IMR-90 (cell line): ENCODE data around the gene OXER1. TPM values are rescaled to one million over a fixed set of nuclear protein-coding genes. Genes with fewer than 3 reads are reported as not detected.

Experiments
- ATAC-seq: fragments of 200-7000 bp; cut with Tn5 transposase; 2 replicates; pipeline ENCODE4 v1.9.1; 2020; ENCODE audit warnings: low read depth, mild to moderate bottlenecking, moderate library complexity
- BruUV-seq: library from RNA; stranded (reverse); fragments of 400-500 nt; replicated peaks from 2 replicates; lab custom pipeline; 2021; lab: Mats Ljungman, UMichigan
- CTCF ChIA-PET: fragments of 300-600 bp; formaldehyde crosslinking; extraction: SDS; loops from one replicate; lab custom pipeline; 2021; ENCODE audit warnings: antibody characterized with exemption; lab: Yijun Ruan, JAX
- POLR2A ChIA-PET: fragments of 300-600 bp; sonication (Branson Sonifier 250); formaldehyde crosslinking; loops from one replicate; lab custom pipeline; 2022; ENCODE audit warnings: antibody characterized with exemption; ENCODE audit not compliant: unreplicated experiment; lab: Charles Lee
- DNase-seq: peaks from one replicate; pipeline ENCODE4 v3.0.0; 2013
- H2AFZ ChIP-seq: replicated peaks from 2 replicates; pipeline ENCODE3; 2013; ENCODE audit warnings: low read length, mild to moderate bottlenecking; ENCODE audit not compliant: poor library complexity
- H2AK5ac ChIP-seq: 2 replicates; pipeline ENCODE4 v1.6.1; 2013; ENCODE audit warnings: low read depth, low read length, inconsistent platforms
- H2AK9ac ChIP-seq: replicated peaks from 2 replicates; pipeline ENCODE3; 2013; ENCODE audit warnings: mild to moderate bottlenecking, low read depth, low read length, moderate library complexity; ENCODE audit not compliant: poor library complexity
- H2BK120ac ChIP-seq: 2 replicates; pipeline ENCODE4 v1.6.1; 2013; ENCODE audit warnings: low read depth, low read length, inconsistent platforms
- H2BK15ac ChIP-seq: 3 replicates; pipeline ENCODE4 v1.6.1; 2013; ENCODE audit warnings: low read depth, low read length, inconsistent platforms
- H2BK20ac ChIP-seq: 2 replicates; pipeline ENCODE4 v1.6.1; 2013; ENCODE audit warnings: low read depth, mild to moderate bottlenecking, inconsistent platforms, low read length, moderate library complexity
- H2BK5ac ChIP-seq: 2 replicates; pipeline ENCODE4 v1.6.1; 2013; ENCODE audit warnings: mild to moderate bottlenecking, low read depth, low read length, inconsistent platforms; ENCODE audit not compliant: poor library complexity, severe bottlenecking
- H3K14ac ChIP-seq: replicated peaks from 2 replicates; pipeline ENCODE4 v1.6.1; 2013; ENCODE audit warnings: low read depth, low read length, inconsistent platforms
- H3K18ac ChIP-seq: 2 replicates; pipeline ENCODE4 v1.6.1; 2013; ENCODE audit warnings: low read depth, low read length, control low read depth
- H3K23ac ChIP-seq: 2 replicates; pipeline ENCODE4 v1.6.1; 2013; ENCODE audit warnings: low read depth, low read length, inconsistent platforms
- H3K27ac ChIP-seq: 2 replicates; pipeline ENCODE4 v1.5.1; 2013; ENCODE audit warnings: mild to moderate bottlenecking, control low read depth, low read length; ENCODE audit not compliant: insufficient read depth
- H3K27me3 ChIP-seq: 2 replicates; pipeline ENCODE4 v1.6.1; 2013; ENCODE audit warnings: low read length; ENCODE audit not compliant: control insufficient read depth, insufficient read depth
- H3K36me3 ChIP-seq: 2 replicates; pipeline ENCODE4 v1.6.1; 2013; ENCODE audit warnings: low read length, mixed read lengths; ENCODE audit not compliant: control insufficient read depth, insufficient read depth
- H3K4ac ChIP-seq: 2 replicates; pipeline ENCODE4 v1.6.1; 2013; ENCODE audit warnings: low read depth, low read length, inconsistent platforms
- H3K4me1 ChIP-seq: 2 replicates; pipeline ENCODE4 v1.6.1; 2013; ENCODE audit warnings: low read length, mixed read lengths; ENCODE audit not compliant: control insufficient read depth, insufficient read depth
- H3K4me2 ChIP-seq: 2 replicates; pipeline ENCODE4 v1.6.1; 2013; ENCODE audit warnings: low read depth, mild to moderate bottlenecking, control low read depth, low read length, moderate library complexity
- H3K4me3 ChIP-seq: 2 replicates; pipeline ENCODE4 v1.5.1; 2013; ENCODE audit warnings: low read depth, mild to moderate bottlenecking, control low read depth, low read length, moderate library complexity; ENCODE audit not compliant: insufficient read depth
- H3K56ac ChIP-seq: 2 replicates; pipeline ENCODE4 v1.6.1; 2013; ENCODE audit warnings: low read length, inconsistent platforms; ENCODE audit not compliant: insufficient read depth; ENCODE audit errors: extremely low read depth
- H3K79me1 ChIP-seq, 2 experiments: 2 replicates each; pipeline ENCODE4 v1.6.1; 2013; ENCODE audit warnings: low read length in 2 of 2, inconsistent platforms in 1 of 2, low read depth in 1 of 2
- H3K9ac ChIP-seq: 2 replicates; pipeline ENCODE4 v1.6.1; 2013; ENCODE audit warnings: low read depth, low read length, control low read depth
- H3K9me1 ChIP-seq: 2 replicates; pipeline ENCODE4 v1.6.1; 2013; ENCODE audit warnings: low read length, inconsistent platforms; ENCODE audit not compliant: insufficient read depth
- H3K9me3 ChIP-seq: 2 replicates; pipeline ENCODE4 v1.6.1; 2013; ENCODE audit warnings: low read length; ENCODE audit not compliant: control insufficient read depth, insufficient read depth
- H4K20me1 ChIP-seq: 2 replicates; pipeline ENCODE4 v1.6.1; 2013; ENCODE audit warnings: low read length, inconsistent platforms; ENCODE audit not compliant: insufficient read depth
- H4K5ac ChIP-seq: 2 replicates; pipeline ENCODE4 v1.6.1; 2013; ENCODE audit warnings: mild to moderate bottlenecking, low read depth, low read length, control low read depth
- H4K8ac ChIP-seq, 2 experiments: 2 replicates each; pipeline ENCODE4 v1.6.1; 2013; ENCODE audit warnings: low read depth in 2 of 2, low read length in 2 of 2, control low read depth in 1 of 2, inconsistent platforms in 1 of 2
- H4K91ac ChIP-seq: 2 replicates; pipeline ENCODE4 v1.6.1; 2013; ENCODE audit warnings: low read depth, low read length, inconsistent platforms; ENCODE audit not compliant: insufficient read depth
- ELK1 ChIP-seq: fragments of 150-350 bp; IDR thresholded peaks from 2 replicates; pipeline ENCODE4 v1.6.1; 2016; ENCODE audit warnings: low read depth, mild to moderate bottlenecking, low read length, moderate library complexity, borderline replicate concordance
- MAFK ChIP-seq: IDR thresholded peaks from 2 replicates; pipeline ENCODE4 v1.6.1; 2012; ENCODE audit warnings: low read depth, low read length, improper control_type of control experiment
- POLR2A ChIP-seq: IDR thresholded peaks from 2 replicates; pipeline ENCODE4 v1.6.1; 2012; ENCODE audit warnings: mild to moderate bottlenecking, low read depth, low read length
- RAD21 ChIP-seq: IDR thresholded peaks from 2 replicates; pipeline ENCODE4 v1.6.1; 2012; ENCODE audit warnings: low read length, improper control_type of control experiment
- SMC3 ChIP-seq: fragments of 150-350 bp; IDR thresholded peaks from 2 replicates; pipeline ENCODE4 v1.6.1; 2016; ENCODE audit warnings: low read depth, mild to moderate bottlenecking, antibody characterized with exemption, low read length, moderate library complexity
- WGBS, 2 experiments: methylation state at CpG; one replicate each; pipeline versions ENCODE4 v1.1.5 to v1.1.7; 2013; ENCODE audit warnings: missing lambda C conversion rate in 2 of 2; ENCODE audit not compliant: insufficient read length in 1 of 2; ENCODE audit errors: extremely low coverage in 2 of 2; 5-methylcytosine and 5-hydroxymethylcytosine counted together
- dilution Hi-C: fragments of 300-500 bp; cut with HindIII; formaldehyde crosslinking; loops from one replicate; pipeline ENCODE4 v1.14.3; 2018; ENCODE audit warnings: low sequenced_read_pairs; ENCODE audit not compliant: unreplicated experiment
- in situ Hi-C: fragments of 300-500 bp; cut with MboI; formaldehyde crosslinking; loops from 3 replicates; pipeline ENCODE4 v1.14.3; 2019; ENCODE audit warnings: low sequenced_read_pairs, inconsistent platforms, mixed read lengths
- intact Hi-C: fragments of 100-400 bp; cut with micrococcal nuclease; formaldehyde crosslinking; loops from 2 replicates; pipeline ENCODE4 v1.10.0; 2022
- polyA plus RNA-seq, 3 experiments: library from polyadenylated mRNA; depleted of rRNA; stranded (reverse); fragments of >200 nt; gene quantifications; 2 replicates each; pipeline ENCODE4 v1.2.3, GENCODE V29; 2012; ENCODE audit warnings: low replicate concordance in 1 of 3
- total RNA-seq: library from RNA; depleted of rRNA; stranded (reverse); fragments of >200 nt; gene quantifications from 2 replicates; pipeline ENCODE4 v1.2.3, GENCODE V29; 2012

OXER1 gene
- total and polyA plus RNA-seq, 2 of the 4 experiments (the other 2 are of a cell fraction) = not detected

- no peaks in the 10 kb centered on the region for H3K79me1 ChIP-seq
- no peak for DNase-seq
- H2BK15ac ChIP-seq = no peak overlapping the region
- H3K56ac ChIP-seq = no peak overlapping the region
- intact Hi-C loops = no loop called here
- WGBS, 2 experiments = 60% methylated on average over 1 of the region's 24 CpGs; no CpG with 5 or more reads in 1 of the 2 experiments
- H4K20me1 ChIP-seq = no peaks in the 10 kb centered on the region
- no peak overlapping the region for H3K4ac ChIP-seq
- no peaks in the 10 kb centered on the region for H3K4me1 ChIP-seq
- no peak overlapping the region for H4K5ac ChIP-seq
- in situ Hi-C loops = no loop called here
- no peak overlapping the region for H3K9ac ChIP-seq
- no peaks in the 10 kb centered on the region for H3K9me3 ChIP-seq
- ChIA-PET POLR2A (no interaction called here), CTCF (no interaction called here)
- peaks cover 3% of the 10 kb centered on the region; the same call in 1 of the 2 replicates for H3K36me3 ChIP-seq
- peak overlapping the region; percentile 16; the same call in 1 of the 2 replicates for H3K23ac ChIP-seq
- H2AFZ ChIP-seq = no peak overlapping the region
- no peak overlapping the region for H2BK5ac ChIP-seq
- H3K18ac ChIP-seq = no peak overlapping the region
- H2BK120ac ChIP-seq = no peak overlapping the region
- no peak overlapping the region for H3K4me2 ChIP-seq
- no peak overlapping the region for H4K8ac ChIP-seq
- no peak overlapping the region for H3K14ac ChIP-seq
- no peak for TF ChIP-seq MAFK
- no peak for TF ChIP-seq RAD21
- no peak for TF ChIP-seq SMC3
- no peak for TF ChIP-seq ELK1
- no peak for TF ChIP-seq POLR2A
- H4K91ac ChIP-seq = no peak overlapping the region
- no peak overlapping the region for H2AK9ac ChIP-seq
- H3K27me3 ChIP-seq = no peaks in the 10 kb centered on the region
- BruUV-seq = no TSS peak
- H3K9me1 ChIP-seq = no peaks in the 10 kb centered on the region
- H3K4me3 ChIP-seq = no peak overlapping the region
- no peak overlapping the region for H2AK5ac ChIP-seq
- H2BK20ac ChIP-seq = no peak overlapping the region
- dilution Hi-C loops = no loop called here
- no peak overlapping the region for H3K27ac ChIP-seq
- no peak for ATAC-seq
These were observed 10.8 kb downstream of the OXER1 start for GRCh38 chr2:42752816-42753813.
